HepG2 (cell line): ENCODE measurements around the gene FAM234B. TPM values are rescaled to one million over a fixed set of nuclear protein-coding genes. Genes with fewer than 3 reads are reported as not detected.
A peak's percentile ranks its signal among the peaks of the same experiment; 100 is the strongest.

ENCODE experiments used
- ASH2L ChIP-seq: fragments of 300-600, 200-600 bp; sonication (generic); IDR thresholded peaks from 2 replicates; pipeline ENCODE4 v1.7.0; 2017; ENCODE audit warnings: low read depth, mild to moderate bottlenecking, moderate library complexity, mixed read lengths, low read length; ENCODE audit not compliant: insufficient read length
- CBX5 ChIP-seq: sonication (generic); formaldehyde crosslinking; IDR thresholded peaks from 2 replicates; pipeline ENCODE4 v1.4.0; 2020; ENCODE audit warnings: missing genetic modification reagents, borderline replicate concordance
- ETS1 ChIP-seq: sonication (generic); formaldehyde crosslinking; IDR thresholded peaks from 2 replicates; pipeline ENCODE4 v1.4.0; 2020; ENCODE audit warnings: missing genetic modification reagents
- EZH2 ChIP-seq: conservative IDR thresholded peaks from 2 replicates; pipeline ENCODE4 v1.6.1; 2012; ENCODE audit warnings: mild to moderate bottlenecking, low read depth, low read length, moderate library complexity
- GATA4 ChIP-seq: sonication (generic); IDR thresholded peaks from 2 replicates; pipeline ENCODE4 v1.6.1; 2016; ENCODE audit warnings: antibody characterized with exemption, low read depth, borderline replicate concordance
- HDAC1 ChIP-seq: sonication (generic); formaldehyde crosslinking; IDR thresholded peaks from 2 replicates; pipeline ENCODE4 v1.5.1; 2020; ENCODE audit warnings: mild to moderate bottlenecking, missing genetic modification reagents
- HNRNPH1 ChIP-seq: fragments of 200-400 bp; formaldehyde crosslinking; optimal IDR thresholded peaks from 2 replicates; pipeline ENCODE3; 2017; ENCODE audit warnings: mild to moderate bottlenecking, low read depth, low read length
- KMT2A ChIP-seq: sonication (generic); formaldehyde crosslinking; IDR thresholded peaks from 2 replicates; pipeline ENCODE4 v1.4.0; 2020; ENCODE audit warnings: missing genetic modification reagents
- MED8 ChIP-seq: sonication (generic); formaldehyde crosslinking; IDR thresholded peaks from 2 replicates; pipeline ENCODE4 v1.8.1; 2023; ENCODE audit warnings: mild to moderate bottlenecking, missing genetic modification reagents; ENCODE audit not compliant: insufficient replicate concordance
- NR2F2 ChIP-seq: IDR thresholded peaks from 2 replicates; pipeline ENCODE4 v1.6.1; 2012; ENCODE audit warnings: low read depth, inconsistent platforms, borderline replicate concordance
- PHB2 ChIP-seq: fragments of 450-650 bp; IDR thresholded peaks from 2 replicates; pipeline ENCODE4 v1.6.1; 2018; ENCODE audit not compliant: partially characterized antibody
- PHF5A ChIP-seq: IDR thresholded peaks from one replicate; pipeline ENCODE4 v1.6.1; 2018; ENCODE audit warnings: low read depth, missing genetic modification reagents; ENCODE audit not compliant: unreplicated experiment
- POLR2AphosphoS5 ChIP-seq: IDR thresholded peaks from 2 replicates; pipeline ENCODE4 v1.6.1; 2012; ENCODE audit warnings: low read depth, low read length
- PRMT3 ChIP-seq: sonication (generic); formaldehyde crosslinking; IDR thresholded peaks from 2 replicates; pipeline ENCODE4 v1.8.1; 2022; ENCODE audit warnings: low read depth, mild to moderate bottlenecking, moderate library complexity, missing genetic modification reagents, borderline replicate concordance
- SOX6 ChIP-seq, 2 experiments: fragments of 450-650 bp in 1 of 2; sonication (generic) in 1 of 2; formaldehyde crosslinking in 1 of 2; IDR thresholded peaks; 2 replicates each; pipeline versions ENCODE4 v1.4.0 to v1.6.1; 2017 to 2020; ENCODE audit warnings: antibody characterized with exemption in 1 of 2, mild to moderate bottlenecking in 1 of 2, missing genetic modification reagents in 1 of 2
- SRY ChIP-seq: sonication (generic); formaldehyde crosslinking; IDR thresholded peaks from 2 replicates; pipeline ENCODE4 v1.8.0; 2022; ENCODE audit warnings: mild to moderate bottlenecking, missing genetic modification reagents
- TAF15 ChIP-seq: fragments of 200-400 bp; formaldehyde crosslinking; IDR thresholded peaks from one replicate; pipeline ENCODE4 v1.6.1; 2018; ENCODE audit warnings: mild to moderate bottlenecking, low read depth, low read length; ENCODE audit not compliant: poor library complexity, severe bottlenecking
- ZBTB37 ChIP-seq: sonication (generic); formaldehyde crosslinking; IDR thresholded peaks from 2 replicates; pipeline ENCODE4 v1.4.0; 2020; ENCODE audit warnings: mild to moderate bottlenecking, missing genetic modification reagents
- ZMAT3 ChIP-seq: sonication (generic); formaldehyde crosslinking; conservative IDR thresholded peaks from 2 replicates; pipeline ENCODE4 v1.7.0; 2021; ENCODE audit warnings: missing genetic modification reagents
- ZNF253 ChIP-seq: sonication (generic); formaldehyde crosslinking; IDR thresholded peaks from 2 replicates; pipeline ENCODE4 v1.8.0; 2022; ENCODE audit warnings: mild to moderate bottlenecking, missing genetic modification reagents, borderline replicate concordance
- ZNF446 ChIP-seq: sonication (generic); formaldehyde crosslinking; IDR thresholded peaks from 2 replicates; pipeline ENCODE4 v1.5.0; 2020; ENCODE audit warnings: mild to moderate bottlenecking, missing genetic modification reagents
- ZNF547 ChIP-seq: sonication (generic); formaldehyde crosslinking; IDR thresholded peaks from 2 replicates; pipeline ENCODE4 v1.5.1; 2020; ENCODE audit warnings: mild to moderate bottlenecking, missing genetic modification reagents
- ZNF572 ChIP-seq: sonication (generic); formaldehyde crosslinking; IDR thresholded peaks from 2 replicates; pipeline ENCODE4 v1.5.1; 2020; ENCODE audit warnings: mild to moderate bottlenecking, missing genetic modification reagents
- ZNF652 ChIP-seq: IDR thresholded peaks from 2 replicates; pipeline ENCODE4 v1.6.1; 2016; ENCODE audit warnings: low read depth, borderline replicate concordance
- polyA plus RNA-seq, 8 experiments: library from polyadenylated mRNA; depleted of rRNA in 3 of 8; stranded (reverse) in 7 of 8; unstranded in 1 of 8; fragments of >200 nt; fragmentation: Illumina TruSeq in 4 of 8; extraction: Trizol in 4 of 8; gene quantifications; 2 replicates each; pipeline versions ENCODE4 v1.2.1 to v1.2.3, GENCODE V29; 2011 to 2016; ENCODE audit warnings: low read depth in 4 of 8, missing spikeins in 1 of 8, mixed read lengths in 1 of 8; ENCODE audit not compliant: insufficient read depth in 1 of 8
- total RNA-seq, 5 experiments: library from RNA; depleted of rRNA; stranded (reverse); fragments of >200 nt; fragmentation: Illumina TruSeq; extraction: Trizol; gene quantifications; 2 replicates each; pipeline ENCODE4 v1.2.3, GENCODE V29; 2016; ENCODE audit warnings: low read depth in 1 of 5
- TF ChIP-seq, protein P1 (sequence below): sonication (generic); formaldehyde crosslinking; IDR thresholded peaks from 2 replicates; pipeline ENCODE4 v1.8.1; 2023; ENCODE audit warnings: mild to moderate bottlenecking, moderate library complexity, missing genetic modification reagents

The FAM234B gene
- total and polyA plus RNA-seq, 2 of the 13 experiments (the other 11 are each of a cell fraction or from before 2014, with no cell fraction given): 7.8 to 13.8 TPM

DNA sequence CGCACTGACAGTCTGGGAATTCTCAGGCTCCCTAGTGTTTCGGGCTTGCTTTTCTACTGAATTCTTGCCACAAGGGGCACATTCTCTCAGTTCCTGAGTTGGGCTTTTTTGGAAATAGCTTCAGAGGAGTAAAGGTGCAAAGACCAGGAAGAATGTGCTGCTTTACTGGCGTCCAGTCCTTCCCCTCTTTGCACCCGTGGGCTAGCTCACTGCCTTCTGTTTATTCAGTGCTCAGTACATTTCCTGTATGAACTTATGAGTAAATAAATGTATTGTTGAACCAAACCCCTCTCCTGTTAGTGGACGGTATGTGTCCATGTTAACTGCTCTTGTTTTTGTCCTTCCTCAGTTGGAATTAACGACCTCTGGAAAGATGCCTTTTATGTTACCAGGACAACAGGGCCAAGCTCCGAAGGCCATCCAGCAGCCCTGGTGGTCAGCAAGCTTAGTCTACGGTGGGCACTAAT is 35.3 kb downstream of the FAM234B start (continued):
- TF ChIP-seq, protein P1, sequence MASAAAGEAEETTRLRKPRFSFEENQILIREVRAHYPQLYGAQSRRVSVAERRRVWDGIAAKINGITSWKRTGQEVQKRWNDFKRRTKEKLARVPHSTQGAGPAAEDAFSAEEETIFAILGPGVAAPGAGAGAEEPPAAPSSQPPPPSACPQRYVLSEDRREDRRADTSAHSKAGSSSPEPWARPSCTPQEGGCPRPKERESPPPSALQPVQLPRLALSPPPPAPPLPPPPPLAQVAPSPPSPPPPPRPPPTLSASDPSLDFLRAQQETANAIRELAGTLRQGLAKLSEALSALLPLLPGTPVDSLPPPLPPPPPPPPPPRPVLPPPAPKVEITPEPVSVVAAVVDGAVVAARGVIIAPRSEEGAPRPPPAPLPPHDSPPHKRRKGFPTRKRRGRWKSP (CRISPR knock-in tag): peak; percentile 38; the same call in 1 of the 2 replicates
- TF ChIP-seq SRY (CRISPR knock-in tag): no peak
- no peak for TF ChIP-seq SOX6 (IDR thresholded peaks at IDR 0.05)
- TF ChIP-seq SOX6 (CRISPR knock-in tag; IDR thresholded peaks at IDR 0.05): peak; percentile 93
- TF ChIP-seq MED8 (CRISPR knock-in tag): no peak
- TF ChIP-seq HNRNPH1: no peak
- TF ChIP-seq ZNF572 (CRISPR knock-in tag): no peak
- TF ChIP-seq ZNF652: peak; percentile 24; the same call in 1 of the 2 replicates
- peak; percentile 57; the same call in 1 of the 2 replicates for TF ChIP-seq HDAC1 (CRISPR knock-in tag)
- TF ChIP-seq ZMAT3 (CRISPR knock-in tag): peak; percentile 56; the same call in 1 of the 2 replicates
- no peak for TF ChIP-seq ZNF446 (CRISPR knock-in tag)
- TF ChIP-seq PHB2: no peak
- TF ChIP-seq CBX5 (CRISPR knock-in tag): no peak; the same call in 1 of the 2 replicates
- no peak for TF ChIP-seq PRMT3
- no peak for TF ChIP-seq POLR2AphosphoS5
- TF ChIP-seq ETS1 (CRISPR knock-in tag): no peak
- TF ChIP-seq GATA4: no peak; the same call in 1 of the 2 replicates
- no peak for TF ChIP-seq ZBTB37 (CRISPR knock-in tag)
- TF ChIP-seq ZNF253 (CRISPR knock-in tag): no peak
- peak; percentile 82 for TF ChIP-seq PHF5A (CRISPR knock-in tag)
- TF ChIP-seq NR2F2: no peak
- TF ChIP-seq ASH2L: peak; percentile 20
- no peak for TF ChIP-seq EZH2
- TF ChIP-seq ZNF547: no peak
- TF ChIP-seq TAF15: no peak
- no peak for TF ChIP-seq KMT2A (CRISPR knock-in tag)
